Gastroesophageal sphincter (tissue), 3 donors: ENCODE data around the gene RPP14.

Source experiments
- EP300 ChIP-seq: sonication (generic); formaldehyde crosslinking; IDR thresholded peaks from one replicate; pipeline ENCODE4 v1.6.1; 2017; ENCODE audit warnings: antibody characterized with exemption, mild to moderate bottlenecking
- TF ChIP-seq, protein P1 (sequence below), 4 experiments: fragments of 200-600 bp in 2 of 4; fragments of 450-650 bp in 2 of 4; sonication (generic) in 1 of 4; IDR thresholded peaks; one replicate each; pipeline ENCODE4 v1.5.1; 2017 to 2019; ENCODE audit warnings: antibody characterized with exemption in 4 of 4, mild to moderate bottlenecking in 2 of 4, moderate library complexity in 2 of 4

- TF ChIP-seq EP300: no peak
- TF ChIP-seq, protein P1, sequence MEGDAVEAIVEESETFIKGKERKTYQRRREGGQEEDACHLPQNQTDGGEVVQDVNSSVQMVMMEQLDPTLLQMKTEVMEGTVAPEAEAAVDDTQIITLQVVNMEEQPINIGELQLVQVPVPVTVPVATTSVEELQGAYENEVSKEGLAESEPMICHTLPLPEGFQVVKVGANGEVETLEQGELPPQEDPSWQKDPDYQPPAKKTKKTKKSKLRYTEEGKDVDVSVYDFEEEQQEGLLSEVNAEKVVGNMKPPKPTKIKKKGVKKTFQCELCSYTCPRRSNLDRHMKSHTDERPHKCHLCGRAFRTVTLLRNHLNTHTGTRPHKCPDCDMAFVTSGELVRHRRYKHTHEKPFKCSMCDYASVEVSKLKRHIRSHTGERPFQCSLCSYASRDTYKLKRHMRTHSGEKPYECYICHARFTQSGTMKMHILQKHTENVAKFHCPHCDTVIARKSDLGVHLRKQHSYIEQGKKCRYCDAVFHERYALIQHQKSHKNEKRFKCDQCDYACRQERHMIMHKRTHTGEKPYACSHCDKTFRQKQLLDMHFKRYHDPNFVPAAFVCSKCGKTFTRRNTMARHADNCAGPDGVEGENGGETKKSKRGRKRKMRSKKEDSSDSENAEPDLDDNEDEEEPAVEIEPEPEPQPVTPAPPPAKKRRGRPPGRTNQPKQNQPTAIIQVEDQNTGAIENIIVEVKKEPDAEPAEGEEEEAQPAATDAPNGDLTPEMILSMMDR (IDR thresholded peaks at IDR 0.05): no peak
These were observed 40.3 kb downstream of the RPP14 start for GRCh38 chr3:58346368-58346767.
